NCI-H82 treated with DMSO at 0.1 percent for 48 hours (cell line): ENCODE results near the gene RYR3.

Source experiments
- DNase-seq: peaks from one replicate; lab custom pipeline; 2025; ENCODE audit not compliant: unreplicated experiment; lab: John Stamatoyannopoulos, UW

Gene RYR3

DNA sequence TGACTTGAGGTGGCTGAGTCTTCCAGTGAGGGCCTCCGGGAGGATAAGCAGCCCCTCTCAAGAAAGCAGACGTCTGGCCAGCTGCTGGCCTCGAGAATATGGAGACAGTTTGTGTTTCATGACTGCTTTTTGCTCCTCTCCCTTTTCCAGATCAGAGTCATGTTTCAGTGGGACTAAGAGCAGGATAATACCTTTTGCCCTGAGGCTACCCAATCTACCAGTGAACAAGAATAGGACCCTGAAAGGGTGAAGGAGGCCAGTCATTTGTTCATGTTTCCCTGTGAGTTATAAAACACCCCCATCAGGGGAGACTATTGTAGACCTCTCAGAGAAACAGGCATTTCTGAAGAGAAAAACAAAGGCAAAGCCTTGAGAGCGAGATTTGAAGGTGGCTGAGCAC lies 137.4 kb downstream of the RYR3 start:
- no peak for DNase-seq

GRCh38 chr15:33448961-33449606 lies 138.3 kb downstream of the RYR3 start:
- DNase-seq, result no peak

DNA sequence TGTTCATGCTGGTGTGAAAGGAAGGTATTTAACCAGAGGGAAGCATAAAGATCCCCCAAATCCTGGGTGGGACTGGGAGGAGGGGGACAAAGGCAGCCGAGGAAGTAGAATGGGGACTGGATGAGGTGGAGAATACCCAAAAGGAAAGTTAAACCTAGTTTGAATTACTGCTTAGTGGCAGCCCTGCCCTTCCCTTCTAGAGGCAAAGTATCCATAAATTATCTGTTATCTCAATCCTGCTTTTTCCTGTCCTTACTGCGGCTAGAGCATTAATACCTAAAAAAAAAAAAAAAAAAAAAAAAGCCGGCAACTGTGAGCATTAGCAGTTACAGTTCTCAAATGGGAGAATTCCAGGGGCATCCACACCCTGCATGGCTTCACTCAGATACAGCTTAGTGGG lies 139.0 kb downstream of the RYR3 start:
- no peak for DNase-seq

GRCh38 chr15:33451385-33451784 lies 140.6 kb downstream of the RYR3 start:
- DNase-seq, result no peak

GRCh38 chr15:33453761-33454160 lies 143.0 kb downstream of the RYR3 start:
- no peak for DNase-seq

DNA sequence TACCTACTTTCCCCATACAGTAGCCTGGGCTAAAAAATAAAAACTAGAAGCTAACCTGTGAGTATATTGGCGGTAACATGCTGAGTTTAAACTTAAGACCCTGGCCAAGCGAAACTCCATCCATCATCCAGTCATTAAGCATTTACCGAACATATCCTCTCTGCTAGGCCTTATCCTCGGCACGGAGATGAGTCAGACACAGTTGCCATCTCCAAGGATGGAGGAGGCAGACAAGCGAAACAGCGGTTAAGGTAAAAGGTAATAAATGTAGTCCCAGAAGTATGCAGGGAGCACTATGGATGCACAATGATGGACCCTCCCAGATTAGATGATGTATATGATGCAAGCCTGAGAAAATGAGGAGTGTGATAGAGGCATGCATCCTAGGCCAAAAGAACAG lies 143.6 kb downstream of the RYR3 start:
- DNase-seq, result no peak

GRCh38 chr15:33454996-33455395 lies 144.2 kb downstream of the RYR3 start:
- no peak for DNase-seq

DNA sequence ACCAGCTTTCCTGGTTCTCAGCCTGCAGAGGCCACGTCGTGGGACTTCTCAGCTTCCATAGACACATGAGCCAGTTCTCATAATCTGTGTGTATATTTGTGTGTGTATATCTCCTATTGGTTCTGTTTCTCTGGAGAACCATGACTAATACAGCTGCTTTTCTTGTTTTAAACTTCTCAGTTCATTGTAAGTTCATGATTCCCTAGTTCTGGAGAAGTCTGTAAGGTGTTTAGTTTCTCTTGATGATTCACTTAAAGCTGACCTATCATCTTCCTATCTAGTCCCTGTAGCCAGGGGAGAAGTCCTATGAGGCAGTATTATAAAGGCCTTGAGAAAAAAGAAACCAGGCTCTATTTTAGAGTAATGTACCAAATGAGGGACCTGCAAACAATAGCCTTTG lies 147.7 kb downstream of the RYR3 start:
- no peak for DNase-seq

GRCh38 chr15:33460166-33460805 lies 149.5 kb downstream of the RYR3 start:
- DNase-seq, result no peak

GRCh38 chr15:33461671-33462070 lies 150.9 kb downstream of the RYR3 start:
- no peak for DNase-seq

DNA sequence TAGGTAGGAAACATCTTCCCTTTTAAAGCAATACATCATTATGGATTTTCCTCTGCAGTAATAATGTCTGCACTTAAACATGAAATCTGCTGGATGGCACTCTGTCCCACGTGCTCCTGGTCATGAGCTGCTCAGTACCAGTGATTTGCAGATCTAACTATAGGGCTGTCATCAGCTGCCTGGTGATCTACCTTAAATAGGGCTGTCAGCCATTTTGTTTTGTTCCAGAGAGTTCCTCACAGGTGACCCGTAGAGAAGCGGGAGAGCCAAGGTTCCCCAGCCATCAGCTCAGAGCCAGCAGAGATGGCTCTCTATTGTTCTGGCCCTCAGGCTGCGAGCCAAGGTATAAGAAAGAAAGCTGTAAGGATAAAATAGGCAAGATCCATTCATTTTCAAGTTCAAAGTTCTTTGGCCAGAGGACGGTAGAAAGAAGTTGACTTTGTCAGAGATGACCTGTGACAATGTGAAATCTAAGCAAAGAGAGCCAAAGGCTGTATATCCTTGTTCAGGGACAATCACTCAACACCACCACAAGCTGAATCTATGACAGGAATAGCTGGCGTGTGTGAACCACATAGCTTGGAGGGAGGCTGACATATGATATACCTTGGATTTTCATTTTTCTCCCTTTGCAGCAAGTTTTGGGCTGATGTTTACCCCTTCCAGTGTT lies 156.5 kb downstream of the RYR3 start:
- no peak for DNase-seq

DNA sequence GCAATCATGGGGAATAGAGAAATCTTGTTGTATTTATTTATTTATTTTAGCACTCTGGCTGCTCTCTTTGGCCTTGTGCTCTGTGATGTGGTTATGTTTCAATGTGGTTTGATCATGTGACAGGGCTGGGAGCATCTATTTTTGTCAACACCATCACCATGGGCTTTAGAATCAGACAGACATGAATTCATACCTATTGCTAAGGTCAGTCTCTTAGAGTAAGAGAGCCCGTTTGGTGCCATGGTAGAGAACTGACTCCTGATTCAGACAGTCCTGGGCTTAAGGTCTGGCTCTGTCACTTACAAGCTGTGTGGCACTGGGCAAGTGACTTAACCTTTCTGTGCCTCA lies 157.0 kb downstream of the RYR3 start:
- no peak for DNase-seq

GRCh38 chr15:33468740-33469139 lies 158.0 kb downstream of the RYR3 start:
- DNase-seq, result no peak

DNA sequence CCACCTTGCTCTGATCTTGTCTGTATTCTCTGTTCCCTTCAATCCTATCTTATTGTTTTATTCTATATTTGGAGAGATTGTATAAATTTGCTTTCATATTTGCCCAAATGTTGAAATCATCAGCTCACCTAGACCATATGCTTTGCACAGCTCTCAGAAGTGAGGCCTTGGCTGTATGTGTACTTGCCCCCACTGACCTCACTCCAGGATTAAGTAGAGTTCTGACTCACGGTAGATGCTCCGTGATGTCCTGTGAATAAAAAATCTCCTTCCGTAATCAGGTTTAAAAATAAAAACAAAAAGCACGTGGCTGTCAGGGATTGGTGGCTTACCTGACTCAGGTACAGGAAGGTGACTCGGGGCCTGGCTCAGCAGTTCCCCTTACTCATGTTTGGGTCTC lies 162.2 kb downstream of the RYR3 start:
- DNase-seq, result no peak

DNA sequence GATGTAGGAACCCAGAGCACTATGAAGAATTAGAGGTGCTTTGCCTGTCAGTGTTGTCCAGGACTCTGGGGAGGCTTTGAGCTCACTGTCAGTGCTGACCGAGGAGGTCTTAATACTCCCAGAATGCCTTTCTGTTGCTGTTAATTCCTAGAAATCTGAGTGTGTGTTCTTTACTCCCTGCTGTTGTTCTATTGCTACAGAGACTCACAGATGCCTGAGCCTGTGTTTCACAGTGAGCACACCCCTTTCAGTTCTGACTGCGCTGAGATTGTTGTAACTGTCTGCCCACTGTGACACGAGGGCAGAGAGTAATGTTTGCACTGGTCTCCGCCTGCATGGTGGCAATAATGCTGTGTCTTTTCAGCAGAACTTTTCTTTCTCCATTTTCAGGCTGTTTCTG lies 162.9 kb downstream of the RYR3 start:
- DNase-seq, result no peak

GRCh38 chr15:33476076-33476475 lies 165.3 kb downstream of the RYR3 start:
- no peak for DNase-seq

GRCh38 chr15:33476908-33477307 lies 166.1 kb downstream of the RYR3 start:
- no peak for DNase-seq

DNA sequence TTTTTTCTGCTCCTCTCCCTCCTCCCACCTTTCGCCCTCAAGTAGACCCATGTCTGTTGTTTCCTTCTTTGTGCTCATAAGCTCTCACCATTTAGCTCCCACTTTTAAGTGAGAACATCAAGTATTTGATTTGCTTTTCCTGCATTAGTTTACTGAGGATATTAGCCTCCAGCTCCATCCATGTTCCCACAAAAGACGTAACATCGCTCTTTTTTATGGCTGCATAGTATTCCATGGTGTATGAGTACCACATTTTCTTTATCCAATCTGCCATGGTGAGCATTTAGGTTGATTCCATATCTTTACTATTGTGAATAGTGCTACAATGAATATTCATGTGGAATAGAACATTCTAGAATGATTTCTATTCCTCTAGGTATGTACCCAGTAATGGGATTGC lies 178.6 kb downstream of the RYR3 start:
- no peak for DNase-seq

DNA sequence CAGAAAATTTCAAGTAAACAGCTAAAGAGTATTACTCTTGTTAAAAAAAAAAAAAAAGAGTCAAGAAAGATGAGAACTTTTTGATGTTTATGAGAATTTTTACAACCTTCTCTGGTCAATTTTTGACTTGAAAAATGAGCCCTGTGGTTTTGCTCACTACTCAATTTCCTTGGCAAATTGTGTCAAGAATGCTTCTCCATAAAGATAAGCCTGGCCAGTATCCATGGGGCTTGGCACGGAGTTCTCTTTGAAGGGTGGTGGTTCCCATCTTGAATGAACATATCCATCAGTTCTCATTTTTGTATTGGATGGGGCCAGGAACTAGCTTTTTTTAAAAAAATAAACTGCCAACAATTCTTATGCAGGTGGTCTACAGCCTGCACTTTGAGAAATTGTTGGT lies 179.9 kb downstream of the RYR3 start:
- DNase-seq, result no peak

DNA sequence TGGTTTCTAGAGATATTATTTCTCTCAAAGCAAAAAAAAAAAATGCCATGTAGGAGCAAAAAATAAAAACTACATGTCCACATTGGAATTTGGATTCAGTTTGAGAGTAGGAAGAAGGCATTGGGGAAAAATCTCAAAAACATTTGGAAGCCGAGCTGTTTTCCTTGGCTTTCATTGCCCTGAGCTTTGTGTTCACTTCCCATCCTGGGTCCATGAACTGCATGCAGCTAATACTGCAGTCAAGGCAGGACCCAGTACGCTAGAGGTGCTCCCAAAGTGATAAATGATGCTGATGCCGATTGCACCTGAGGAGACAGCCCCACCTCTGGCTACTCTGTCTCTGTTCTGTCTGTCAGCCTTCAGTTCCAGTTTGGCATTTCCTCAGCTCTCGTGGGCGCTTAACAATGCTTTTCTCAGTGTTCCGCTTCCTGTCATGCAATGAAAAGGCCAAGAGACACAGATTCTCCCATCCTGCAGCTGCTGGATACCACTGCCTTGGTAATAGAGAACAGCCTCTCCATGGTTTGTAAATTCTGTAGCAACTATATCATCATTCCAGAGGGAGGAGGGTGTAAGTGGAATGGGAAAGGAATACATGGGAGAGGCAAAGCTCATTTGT lies 181.8 kb downstream of the RYR3 start:
- no peak for DNase-seq

DNA sequence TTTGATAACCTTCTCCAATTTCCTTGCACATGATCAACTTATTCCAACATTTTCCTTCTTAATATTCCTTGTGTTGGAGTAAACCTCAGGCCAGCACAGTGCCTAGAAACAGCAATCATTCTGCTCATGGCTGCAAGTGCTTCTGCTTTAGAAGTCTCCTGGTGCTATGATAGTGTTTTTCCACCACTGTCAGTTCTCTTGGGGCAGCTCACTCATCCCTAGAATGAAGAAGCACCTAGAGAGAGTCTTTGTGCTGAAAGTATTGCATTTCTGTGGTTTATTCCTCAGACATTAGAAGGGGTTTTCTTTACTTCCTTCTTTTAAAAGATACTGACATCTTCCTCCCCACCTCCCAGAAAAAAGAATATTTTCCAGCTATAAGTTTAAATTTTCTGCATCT lies 183.5 kb downstream of the RYR3 start:
- DNase-seq, result no peak
